ENCODE data around the gene SIDT2.

SIDT2 gene

GRCh38 chr11:117154468-117154867, 24.1 kb upstream of the SIDT2 start:
- no peak for DNase-seq (ENCODE audit: low spot score in 2 of 2)
- in situ Hi-C loops (cut with MboI; ENCODE audit: low sequenced_read_pairs) = no loop called here
- Histone ChIP-seq H3K36me3 (replicated peaks) (peaks cover 30% of the 10 kb centered on the region), H3K27me3 (ENCODE audit: low read depth) (no peaks in the 10 kb centered on the region), H3K4me3 (no peak overlapping the region), H3K4me1 (peaks cover 6% of the 10 kb centered on the region; the same call in 1 of the 2 replicates), H3K9me3 (no peaks in the 10 kb centered on the region)

GRCh38 chr11:117157507-117157906, 21.0 kb upstream of the SIDT2 start:
- Histone ChIP-seq H3K9me3 (no peaks in the 10 kb centered on the region), H3K27me3 (ENCODE audit: low read depth) (no peaks in the 10 kb centered on the region), H3K36me3 (replicated peaks) (peaks cover 39% of the 10 kb centered on the region), H3K4me1 (peaks cover 6% of the 10 kb centered on the region; the same call in 1 of the 2 replicates), H3K4me3 (no peak overlapping the region)
- DNase-seq (ENCODE audit: low spot score in 2 of 2) = no peak
- in situ Hi-C loops (cut with MboI; ENCODE audit: low sequenced_read_pairs) = no loop called here

GRCh38 chr11:117159892-117160291, 18.7 kb upstream of the SIDT2 start:
- Histone ChIP-seq H3K36me3 (replicated peaks) (peaks cover 44% of the 10 kb centered on the region), H3K4me1 (no peaks in the 10 kb centered on the region), H3K27me3 (ENCODE audit: low read depth) (no peaks in the 10 kb centered on the region), H3K4me3 (no peak overlapping the region), H3K9me3 (no peaks in the 10 kb centered on the region)
- in situ Hi-C loops (cut with MboI; ENCODE audit: low sequenced_read_pairs) = no loop called here
- no peak for DNase-seq (ENCODE audit: low spot score in 2 of 2)

- H3K36me3 ChIP-seq (replicated peaks) = peaks cover 53% of the 10 kb centered on the region
- H3K4me1 ChIP-seq = no peaks in the 10 kb centered on the region
- no peaks in the 10 kb centered on the region for H3K27me3 ChIP-seq (ENCODE audit: low read depth)
- in situ Hi-C loops (cut with MboI; ENCODE audit: low sequenced_read_pairs) = no loop called here
- H3K9me3 ChIP-seq = no peaks in the 10 kb centered on the region
- DNase-seq (ENCODE audit: low spot score in 2 of 2) = no peak
- no peak overlapping the region for H3K4me3 ChIP-seq
Measured at GRCh38 chr11:117160826-117161225, 17.7 kb upstream of the SIDT2 start.

GRCh38 chr11:117166491-117166890, 12.1 kb upstream of the SIDT2 start:
- no peaks in the 10 kb centered on the region for H3K9me3 ChIP-seq
- H3K27me3 ChIP-seq (ENCODE audit: low read depth) = no peaks in the 10 kb centered on the region
- no peaks in the 10 kb centered on the region for H3K4me1 ChIP-seq
- no peak overlapping the region for H3K4me3 ChIP-seq
- no peak for DNase-seq (ENCODE audit: low spot score in 2 of 2)
- in situ Hi-C loops (cut with MboI; ENCODE audit: low sequenced_read_pairs) = no loop called here
- peaks cover 75% of the 10 kb centered on the region for H3K36me3 ChIP-seq (replicated peaks)

GRCh38 chr11:117169736-117170135, 8.8 kb upstream of the SIDT2 start:
- peaks cover 56% of the 10 kb centered on the region for H3K36me3 ChIP-seq (replicated peaks)

GRCh38 chr11:117170210-117170609, 8.3 kb upstream of the SIDT2 start:
- H3K9me3 ChIP-seq = no peaks in the 10 kb centered on the region
- in situ Hi-C loops (cut with MboI; ENCODE audit: low sequenced_read_pairs) = no loop called here
- no peaks in the 10 kb centered on the region for H3K4me1 ChIP-seq
- no peak for DNase-seq (ENCODE audit: low spot score in 2 of 2)
- H3K27me3 ChIP-seq (ENCODE audit: low read depth) = no peaks in the 10 kb centered on the region
- H3K4me3 ChIP-seq = no peak overlapping the region
- peaks cover 53% of the 10 kb centered on the region for H3K36me3 ChIP-seq (replicated peaks)

More at GRCh38 chr11:117169736-117170135, 8.8 kb upstream of the SIDT2 start:
- no peaks in the 10 kb centered on the region for H3K27me3 ChIP-seq (ENCODE audit: low read depth)
- DNase-seq (ENCODE audit: low spot score in 2 of 2) = no peak
- no peak overlapping the region for H3K4me3 ChIP-seq
- no peaks in the 10 kb centered on the region for H3K9me3 ChIP-seq
- in situ Hi-C loops (cut with MboI; ENCODE audit: low sequenced_read_pairs) = no loop called here
- H3K4me1 ChIP-seq = no peaks in the 10 kb centered on the region

- H3K27me3 ChIP-seq (ENCODE audit: low read depth) = no peaks in the 10 kb centered on the region
- in situ Hi-C loops (cut with MboI; ENCODE audit: low sequenced_read_pairs) = no loop called here
- H3K9me3 ChIP-seq = no peaks in the 10 kb centered on the region
- no peaks in the 10 kb centered on the region for H3K4me1 ChIP-seq
- DNase-seq (ENCODE audit: low spot score in 2 of 2) = no peak
- peaks cover 45% of the 10 kb centered on the region for H3K36me3 ChIP-seq (replicated peaks)
- no peak overlapping the region for H3K4me3 ChIP-seq
Measured at GRCh38 chr11:117171007-117171403, 7.5 kb upstream of the SIDT2 start.

- no peak overlapping the region for H3K4me3 ChIP-seq
- peaks cover 39% of the 10 kb centered on the region for H3K36me3 ChIP-seq (replicated peaks)
- H3K4me1 ChIP-seq = no peaks in the 10 kb centered on the region
- no peak for DNase-seq (ENCODE audit: low spot score in 2 of 2)
- in situ Hi-C loops (cut with MboI; ENCODE audit: low sequenced_read_pairs) = no loop called here
- no peaks in the 10 kb centered on the region for H3K27me3 ChIP-seq (ENCODE audit: low read depth)
- H3K9me3 ChIP-seq = no peaks in the 10 kb centered on the region
Measured at GRCh38 chr11:117171404-117172061, 7.0 kb upstream of the SIDT2 start.

GRCh38 chr11:117172724-117173421, 5.7 kb upstream of the SIDT2 start:
- DNase-seq (ENCODE audit: low spot score in 2 of 2) = no peak
- Histone ChIP-seq H3K4me3 (no peak overlapping the region), H3K27me3 (ENCODE audit: low read depth) (no peaks in the 10 kb centered on the region), H3K4me1 (peaks cover under 1% of the 10 kb centered on the region), H3K9me3 (no peaks in the 10 kb centered on the region), H3K36me3 (replicated peaks) (peaks cover 27% of the 10 kb centered on the region)
- in situ Hi-C loops (cut with MboI; ENCODE audit: low sequenced_read_pairs) = no loop called here

GRCh38 chr11:117175104-117175503, 3.4 kb upstream of the SIDT2 start:
- in situ Hi-C loops (cut with MboI; ENCODE audit: low sequenced_read_pairs) = no loop called here
- H3K27me3 ChIP-seq (ENCODE audit: low read depth) = no peaks in the 10 kb centered on the region
- peaks cover 9% of the 10 kb centered on the region for H3K36me3 ChIP-seq (replicated peaks)
- no peaks in the 10 kb centered on the region for H3K9me3 ChIP-seq
- no peak for DNase-seq (ENCODE audit: low spot score in 2 of 2)
- H3K4me3 ChIP-seq = no peak overlapping the region
- H3K4me1 ChIP-seq = peaks cover 15% of the 10 kb centered on the region

- in situ Hi-C loops (cut with MboI; ENCODE audit: low sequenced_read_pairs) = no loop called here
- H3K27me3 ChIP-seq (ENCODE audit: low read depth) = no peaks in the 10 kb centered on the region
- no peaks in the 10 kb centered on the region for H3K9me3 ChIP-seq
- H3K4me3 ChIP-seq = no peak overlapping the region
- peaks cover 6% of the 10 kb centered on the region for H3K36me3 ChIP-seq (replicated peaks)
- H3K4me1 ChIP-seq = peaks cover 19% of the 10 kb centered on the region
- DNase-seq (ENCODE audit: low spot score in 2 of 2) = no peak
Measured at GRCh38 chr11:117175781-117176180, 2.8 kb upstream of the SIDT2 start.

- in situ Hi-C loops (cut with MboI; ENCODE audit: low sequenced_read_pairs) = no loop called here
- Histone ChIP-seq H3K27me3 (ENCODE audit: low read depth) (no peaks in the 10 kb centered on the region), H3K4me3 (no peak overlapping the region), H3K9me3 (no peaks in the 10 kb centered on the region), H3K4me1 (peaks cover 20% of the 10 kb centered on the region), H3K36me3 (replicated peaks) (peaks cover 5% of the 10 kb centered on the region)
- no peak for DNase-seq (ENCODE audit: low spot score in 2 of 2)
Measured at GRCh38 chr11:117176186-117176585, 2.4 kb upstream of the SIDT2 start.

- in situ Hi-C loops (cut with MboI; ENCODE audit: low sequenced_read_pairs) = no loop called here
Measured at GRCh38 chr11:117177534-117178209, 871 bp upstream of the SIDT2 start.

More at GRCh38 chr11:117177534-117178209, 871 bp upstream of the SIDT2 start:
- Histone ChIP-seq H3K4me1 (peaks cover 20% of the 10 kb centered on the region), H3K36me3 (replicated peaks) (peaks cover 3% of the 10 kb centered on the region), H3K4me3 (peak overlapping the region; percentile 56; the same call in 1 of the 2 replicates), H3K9me3 (no peaks in the 10 kb centered on the region), H3K27me3 (ENCODE audit: low read depth) (no peaks in the 10 kb centered on the region)
- no peak for DNase-seq (ENCODE audit: low spot score in 2 of 2)
